GM10266 (cell line): ENCODE results near the gene SORCS3.

ENCODE experiments used
- DNase-seq: peaks from one replicate; pipeline ENCODE4 v3.0.0; 2012; ENCODE audit errors: extremely low spot score
- TF ChIP-seq, protein P1 (sequence below): IDR thresholded peaks from 2 replicates; pipeline ENCODE4 v1.5.1; 2012; ENCODE audit warnings: mild to moderate bottlenecking, low read depth; ENCODE audit not compliant: control insufficient read depth, insufficient read depth; ENCODE audit errors: missing control alignments

SORCS3 gene

DNA sequence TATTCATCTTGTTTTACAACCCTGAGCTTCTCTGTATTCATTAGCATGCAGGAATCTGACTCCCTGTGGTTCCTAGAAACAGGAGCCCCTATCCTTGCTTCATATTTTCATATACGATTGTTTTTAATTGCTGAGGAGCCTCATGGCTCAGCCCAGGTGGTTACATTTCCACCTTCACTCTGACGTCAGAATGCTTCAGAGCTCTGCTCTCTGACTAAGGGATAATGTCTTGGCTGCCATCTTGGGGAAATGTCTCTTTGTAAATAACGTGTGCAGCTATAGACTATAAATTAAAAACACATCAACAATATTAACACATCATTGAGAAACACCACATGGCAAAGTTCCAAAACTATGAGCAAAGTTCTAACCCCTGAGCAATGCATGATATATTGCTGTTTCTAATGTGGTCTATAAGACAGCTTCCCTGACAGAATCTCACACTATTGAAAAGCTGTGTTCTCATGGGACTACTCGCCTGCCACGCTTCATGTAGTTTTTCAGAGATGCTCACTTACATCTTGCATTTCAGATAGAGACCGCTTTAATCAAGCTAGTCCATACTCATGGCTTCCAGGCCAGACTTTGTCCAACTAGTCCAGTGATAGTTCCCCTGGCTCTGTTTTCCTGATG is 227.0 kb downstream of the SORCS3 start:
- TF ChIP-seq, protein P1, sequence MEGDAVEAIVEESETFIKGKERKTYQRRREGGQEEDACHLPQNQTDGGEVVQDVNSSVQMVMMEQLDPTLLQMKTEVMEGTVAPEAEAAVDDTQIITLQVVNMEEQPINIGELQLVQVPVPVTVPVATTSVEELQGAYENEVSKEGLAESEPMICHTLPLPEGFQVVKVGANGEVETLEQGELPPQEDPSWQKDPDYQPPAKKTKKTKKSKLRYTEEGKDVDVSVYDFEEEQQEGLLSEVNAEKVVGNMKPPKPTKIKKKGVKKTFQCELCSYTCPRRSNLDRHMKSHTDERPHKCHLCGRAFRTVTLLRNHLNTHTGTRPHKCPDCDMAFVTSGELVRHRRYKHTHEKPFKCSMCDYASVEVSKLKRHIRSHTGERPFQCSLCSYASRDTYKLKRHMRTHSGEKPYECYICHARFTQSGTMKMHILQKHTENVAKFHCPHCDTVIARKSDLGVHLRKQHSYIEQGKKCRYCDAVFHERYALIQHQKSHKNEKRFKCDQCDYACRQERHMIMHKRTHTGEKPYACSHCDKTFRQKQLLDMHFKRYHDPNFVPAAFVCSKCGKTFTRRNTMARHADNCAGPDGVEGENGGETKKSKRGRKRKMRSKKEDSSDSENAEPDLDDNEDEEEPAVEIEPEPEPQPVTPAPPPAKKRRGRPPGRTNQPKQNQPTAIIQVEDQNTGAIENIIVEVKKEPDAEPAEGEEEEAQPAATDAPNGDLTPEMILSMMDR, result no peak
- DNase-seq, result no peak

GRCh38 chr10:104872691-104873090 is 231.6 kb downstream of the SORCS3 start:
- TF ChIP-seq, protein P1, result no peak
- DNase-seq, result no peak

DNA sequence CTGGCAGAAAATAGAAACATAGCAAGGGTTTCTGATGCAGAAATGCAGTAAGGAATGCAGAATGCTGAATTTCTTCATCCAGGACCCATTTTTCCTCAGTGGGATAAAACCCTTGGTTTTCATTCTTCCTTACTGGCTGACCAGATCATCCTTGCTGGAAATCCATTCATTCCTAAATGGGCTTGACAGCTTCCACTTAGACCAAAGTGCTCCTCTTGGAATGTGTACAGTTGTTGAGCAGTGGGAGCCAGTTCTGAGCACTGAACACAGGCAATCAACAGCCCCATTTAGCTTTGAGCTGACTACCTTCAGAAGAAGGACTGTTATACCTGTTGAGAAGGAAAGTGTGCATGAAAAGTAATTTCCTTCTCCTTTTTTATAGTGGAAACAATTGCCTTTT is 232.1 kb downstream of the SORCS3 start:
- TF ChIP-seq, protein P1, result no peak
- DNase-seq, result no peak

- no peak for DNase-seq
- TF ChIP-seq, protein P1, result no peak
Measured at GRCh38 chr10:104875561-104875960, 234.5 kb downstream of the SORCS3 start.

- TF ChIP-seq, protein P1, result no peak
- DNase-seq, result no peak
Measured at GRCh38 chr10:104880624-104881398, 239.7 kb downstream of the SORCS3 start.

- TF ChIP-seq, protein P1, result no peak
- no peak for DNase-seq
Measured at GRCh38 chr10:104881740-104882139, 240.7 kb downstream of the SORCS3 start.

DNA sequence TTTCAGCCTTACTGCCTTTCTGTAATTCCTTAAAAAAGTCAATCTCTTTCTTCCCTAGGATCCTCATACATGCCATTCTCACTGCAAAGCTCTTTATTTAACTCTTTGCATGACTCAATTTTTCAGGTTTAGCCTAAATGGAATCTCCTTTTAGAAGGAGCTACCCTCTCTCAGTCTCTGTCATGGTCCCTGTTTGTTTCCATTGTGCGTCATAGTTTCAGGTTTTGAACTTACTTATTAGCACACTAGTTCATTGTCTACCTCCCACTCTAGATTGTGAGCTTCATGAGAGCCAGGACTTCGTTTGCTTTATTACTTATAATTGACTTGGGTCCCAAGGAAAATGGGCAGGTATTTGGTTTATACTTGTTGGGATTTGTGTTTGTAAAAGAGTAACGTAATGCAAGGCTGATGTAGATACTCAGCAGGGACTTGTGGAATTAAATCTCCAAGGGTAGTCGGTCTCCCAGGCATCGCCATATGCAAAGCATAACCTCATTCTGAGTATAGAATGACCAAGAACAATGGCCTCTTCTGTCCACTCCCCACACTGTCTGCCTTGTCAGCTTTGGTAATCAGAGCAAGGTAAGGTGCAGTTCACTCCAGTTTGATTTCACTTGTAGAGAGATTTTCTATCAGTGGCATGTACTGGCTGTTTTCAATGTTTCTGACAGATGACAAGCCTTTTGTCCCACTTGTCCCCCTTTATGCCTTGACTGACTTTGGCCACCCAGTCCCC is 252.0 kb downstream of the SORCS3 start:
- TF ChIP-seq, protein P1, result no peak
- DNase-seq, result no peak
